Measurements from ENCODE around the gene PPP6R2. TPM values are rescaled to one million over a fixed set of nuclear protein-coding genes. Genes with fewer than 3 reads are reported as not detected.
"Not testable (repeated sequence)": the region's sequence is repeated elsewhere in the genome, so short reads cannot be mapped to it uniquely, and the experiment has no call there.

PPP6R2 gene
- polyA plus RNA-seq, 1 donor from 2014 or later = 85.4 TPM

- Histone ChIP-seq H3F3A (ENCODE audit: insufficient read depth, low read length, poor library complexity, severe bottlenecking) (no peaks in the 10 kb centered on the region), H3K4me3 (ENCODE audit: low read length) (no peak overlapping the region), H2AFZ (ENCODE audit: low read depth, low read length) (no peak overlapping the region), H3K9ac (ENCODE audit: low read length) (no peak overlapping the region), H3K79me2 (replicated peaks; ENCODE audit: insufficient read depth, low read length) (peaks cover 49% of the 10 kb centered on the region), H3K27ac (ENCODE audit: low read length) (no peak overlapping the region), H4K20me1 (ENCODE audit: insufficient read depth) (no peaks in the 10 kb centered on the region), H3K9me2 (ENCODE audit: insufficient read depth, low read length) (no peaks in the 10 kb centered on the region), H3K9me3 (ENCODE audit: low read length) (no peaks in the 10 kb centered on the region), H3K4me2 (ENCODE audit: low read length) (no peak overlapping the region), H3K27me3 (ENCODE audit: insufficient read depth, low read depth, low read length) (no peaks in the 10 kb centered on the region), H3K36me3 (ENCODE audit: insufficient read depth, low read length) (no peaks in the 10 kb centered on the region)
- TF ChIP-seq SMC3 (conservative IDR thresholded peaks at IDR 0.05; ENCODE audit: poor library complexity) = no peak
- TF ChIP-seq RAD21 (conservative IDR thresholded peaks at IDR 0.05) = no peak
- TF ChIP-seq MXI1 (conservative IDR thresholded peaks at IDR 0.05; ENCODE audit: poor library complexity, severe bottlenecking) = no peak
- no peak for TF ChIP-seq POLR2AphosphoS5 (IDR thresholded peaks at IDR 0.05)
- TF ChIP-seq, protein P1, sequence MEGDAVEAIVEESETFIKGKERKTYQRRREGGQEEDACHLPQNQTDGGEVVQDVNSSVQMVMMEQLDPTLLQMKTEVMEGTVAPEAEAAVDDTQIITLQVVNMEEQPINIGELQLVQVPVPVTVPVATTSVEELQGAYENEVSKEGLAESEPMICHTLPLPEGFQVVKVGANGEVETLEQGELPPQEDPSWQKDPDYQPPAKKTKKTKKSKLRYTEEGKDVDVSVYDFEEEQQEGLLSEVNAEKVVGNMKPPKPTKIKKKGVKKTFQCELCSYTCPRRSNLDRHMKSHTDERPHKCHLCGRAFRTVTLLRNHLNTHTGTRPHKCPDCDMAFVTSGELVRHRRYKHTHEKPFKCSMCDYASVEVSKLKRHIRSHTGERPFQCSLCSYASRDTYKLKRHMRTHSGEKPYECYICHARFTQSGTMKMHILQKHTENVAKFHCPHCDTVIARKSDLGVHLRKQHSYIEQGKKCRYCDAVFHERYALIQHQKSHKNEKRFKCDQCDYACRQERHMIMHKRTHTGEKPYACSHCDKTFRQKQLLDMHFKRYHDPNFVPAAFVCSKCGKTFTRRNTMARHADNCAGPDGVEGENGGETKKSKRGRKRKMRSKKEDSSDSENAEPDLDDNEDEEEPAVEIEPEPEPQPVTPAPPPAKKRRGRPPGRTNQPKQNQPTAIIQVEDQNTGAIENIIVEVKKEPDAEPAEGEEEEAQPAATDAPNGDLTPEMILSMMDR (IDR thresholded peaks at IDR 0.05; ENCODE audit: poor library complexity, severe bottlenecking) = no peak
- TF ChIP-seq EZH2 (IDR thresholded peaks at IDR 0.05; ENCODE audit: borderline replicate concordance, insufficient read depth, low read length, poor library complexity, severe bottlenecking) = no peak
- TF ChIP-seq, protein P2, sequence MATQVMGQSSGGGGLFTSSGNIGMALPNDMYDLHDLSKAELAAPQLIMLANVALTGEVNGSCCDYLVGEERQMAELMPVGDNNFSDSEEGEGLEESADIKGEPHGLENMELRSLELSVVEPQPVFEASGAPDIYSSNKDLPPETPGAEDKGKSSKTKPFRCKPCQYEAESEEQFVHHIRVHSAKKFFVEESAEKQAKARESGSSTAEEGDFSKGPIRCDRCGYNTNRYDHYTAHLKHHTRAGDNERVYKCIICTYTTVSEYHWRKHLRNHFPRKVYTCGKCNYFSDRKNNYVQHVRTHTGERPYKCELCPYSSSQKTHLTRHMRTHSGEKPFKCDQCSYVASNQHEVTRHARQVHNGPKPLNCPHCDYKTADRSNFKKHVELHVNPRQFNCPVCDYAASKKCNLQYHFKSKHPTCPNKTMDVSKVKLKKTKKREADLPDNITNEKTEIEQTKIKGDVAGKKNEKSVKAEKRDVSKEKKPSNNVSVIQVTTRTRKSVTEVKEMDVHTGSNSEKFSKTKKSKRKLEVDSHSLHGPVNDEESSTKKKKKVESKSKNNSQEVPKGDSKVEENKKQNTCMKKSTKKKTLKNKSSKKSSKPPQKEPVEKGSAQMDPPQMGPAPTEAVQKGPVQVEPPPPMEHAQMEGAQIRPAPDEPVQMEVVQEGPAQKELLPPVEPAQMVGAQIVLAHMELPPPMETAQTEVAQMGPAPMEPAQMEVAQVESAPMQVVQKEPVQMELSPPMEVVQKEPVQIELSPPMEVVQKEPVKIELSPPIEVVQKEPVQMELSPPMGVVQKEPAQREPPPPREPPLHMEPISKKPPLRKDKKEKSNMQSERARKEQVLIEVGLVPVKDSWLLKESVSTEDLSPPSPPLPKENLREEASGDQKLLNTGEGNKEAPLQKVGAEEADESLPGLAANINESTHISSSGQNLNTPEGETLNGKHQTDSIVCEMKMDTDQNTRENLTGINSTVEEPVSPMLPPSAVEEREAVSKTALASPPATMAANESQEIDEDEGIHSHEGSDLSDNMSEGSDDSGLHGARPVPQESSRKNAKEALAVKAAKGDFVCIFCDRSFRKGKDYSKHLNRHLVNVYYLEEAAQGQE (IDR thresholded peaks at IDR 0.05; ENCODE audit: borderline replicate concordance) = no peak
- TF ChIP-seq EP300 (conservative IDR thresholded peaks at IDR 0.05; ENCODE audit: poor library complexity, severe bottlenecking) = no peak
- TF ChIP-seq TAF1 (IDR thresholded peaks at IDR 0.05; ENCODE audit: low read depth) = no peak
Observed at GRCh38 chr22:50363166-50363802, 20.2 kb downstream of the PPP6R2 start.

GRCh38 chr22:50363803-50364194 lies 20.7 kb downstream of the PPP6R2 start:
- not testable (repeated sequence) for H4K20me1 ChIP-seq (ENCODE audit: insufficient read depth)

More at GRCh38 chr22:50363803-50364194, 20.7 kb downstream of the PPP6R2 start:
- not testable (repeated sequence) for H3K36me3 ChIP-seq (ENCODE audit: insufficient read depth, low read length); H3K27ac ChIP-seq (ENCODE audit: low read length); H3F3A ChIP-seq (ENCODE audit: insufficient read depth, low read length, poor library complexity, severe bottlenecking); H3K9ac ChIP-seq (ENCODE audit: low read length); H3K9me2 ChIP-seq (ENCODE audit: insufficient read depth, low read length); H3K9me3 ChIP-seq (ENCODE audit: low read length); H3K27me3 ChIP-seq (ENCODE audit: insufficient read depth, low read depth, low read length); H3K4me2 ChIP-seq (ENCODE audit: low read length); H3K4me3 ChIP-seq (ENCODE audit: low read length); H2AFZ ChIP-seq (ENCODE audit: low read depth, low read length)
- H3K79me2 ChIP-seq (replicated peaks; ENCODE audit: insufficient read depth, low read length) = peaks cover 44% of the 10 kb centered on the region

Data from neural cell (in vitro differentiated cells).